GM15510 (cell line): ENCODE data around the gene ERBB4.

ENCODE experiments used
- POLR2A ChIP-seq: IDR thresholded peaks from 3 replicates; pipeline ENCODE4 v1.6.1; 2011; ENCODE audit warnings: borderline replicate concordance; ENCODE audit not compliant: insufficient read length; ENCODE audit errors: extremely low read depth

Gene ERBB4

GRCh38 chr2:212538305-212539071 is at the start of gene ERBB4:
ERBB4 (minus strand) TSS chr2:212538802; CDS start chr2:212538530, 272 bp downstream.
- no peak for TF ChIP-seq POLR2A

GRCh38 chr2:212580117-212580516 is 41.5 kb upstream of the ERBB4 start:
- TF ChIP-seq POLR2A, result no peak

GRCh38 chr2:212556296-212556695 is 17.7 kb upstream of the ERBB4 start:
- no peak for TF ChIP-seq POLR2A

GRCh38 chr2:212554233-212554632 is 15.6 kb upstream of the ERBB4 start:
- no peak for TF ChIP-seq POLR2A

GRCh38 chr2:212549941-212550340 is 11.3 kb upstream of the ERBB4 start:
- no peak for TF ChIP-seq POLR2A

- no peak for TF ChIP-seq POLR2A
These were observed 10.9 kb upstream of the ERBB4 start for GRCh38 chr2:212549463-212549862.

- no peak for TF ChIP-seq POLR2A
These were observed 9.8 kb upstream of the ERBB4 start for GRCh38 chr2:212548455-212548819.

GRCh38 chr2:212547716-212548454 is 9.3 kb upstream of the ERBB4 start:
- no peak for TF ChIP-seq POLR2A

GRCh38 chr2:212546669-212547068 is 8.1 kb upstream of the ERBB4 start:
- TF ChIP-seq POLR2A, result no peak

GRCh38 chr2:212540341-212540740 is 1.7 kb upstream of the ERBB4 start:
- TF ChIP-seq POLR2A, result no peak

- TF ChIP-seq POLR2A, result no peak
These were observed 674 bp upstream of the ERBB4 start for GRCh38 chr2:212539072-212539880.

GRCh38 chr2:212537726-212538304 is 787 bp downstream of the ERBB4 start:
- no peak for TF ChIP-seq POLR2A

GRCh38 chr2:212536817-212537725 is 1.5 kb downstream of the ERBB4 start:
- no peak for TF ChIP-seq POLR2A
